Esophagus squamous epithelium (tissue), 4 donors: ENCODE measurements around the gene OR4C46.
"Not testable (repeated sequence)": the region's sequence is repeated elsewhere in the genome, so short reads cannot be mapped to it uniquely, and the experiment has no call there.

Source experiments
- POLR2A ChIP-seq, 4 donors: fragments of 450-650 bp; IDR thresholded peaks; one replicate each; pipeline ENCODE4 v1.6.1; 2017; ENCODE audit warnings: antibody characterized with exemption in 4 of 4, mild to moderate bottlenecking in 4 of 4, moderate library complexity in 3 of 4
- TF ChIP-seq, protein P1 (sequence below), 6 experiments: fragments of 450-650 bp in 4 of 6; fragments of 200-600 bp in 2 of 6; sonication (generic) in 2 of 6; IDR thresholded peaks; one replicate each; pipeline ENCODE4 v1.5.1; 2016 to 2019; ENCODE audit warnings: antibody characterized with exemption in 6 of 6, mild to moderate bottlenecking in 4 of 6, moderate library complexity in 4 of 6

DNA sequence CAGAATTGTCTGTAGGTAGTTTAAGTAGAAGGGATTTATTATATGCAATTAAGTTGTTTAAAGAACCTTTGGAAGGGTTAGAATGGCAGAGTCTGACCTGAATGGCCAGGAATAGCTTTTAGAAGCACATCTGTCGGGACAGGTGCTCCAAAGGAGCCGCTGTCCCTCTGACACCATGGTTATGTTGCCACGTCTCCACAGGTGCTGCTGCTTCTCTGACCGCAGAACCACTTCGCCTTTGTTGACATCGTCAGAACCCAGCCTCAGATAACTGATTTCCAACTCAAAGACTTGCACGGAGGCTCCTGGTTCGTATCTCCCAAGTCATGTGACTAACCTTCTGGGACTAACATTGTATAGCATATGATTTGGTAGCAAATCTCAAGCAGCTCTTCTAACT lies 41.8 kb upstream of the OR4C46 start:
- TF ChIP-seq, protein P1, sequence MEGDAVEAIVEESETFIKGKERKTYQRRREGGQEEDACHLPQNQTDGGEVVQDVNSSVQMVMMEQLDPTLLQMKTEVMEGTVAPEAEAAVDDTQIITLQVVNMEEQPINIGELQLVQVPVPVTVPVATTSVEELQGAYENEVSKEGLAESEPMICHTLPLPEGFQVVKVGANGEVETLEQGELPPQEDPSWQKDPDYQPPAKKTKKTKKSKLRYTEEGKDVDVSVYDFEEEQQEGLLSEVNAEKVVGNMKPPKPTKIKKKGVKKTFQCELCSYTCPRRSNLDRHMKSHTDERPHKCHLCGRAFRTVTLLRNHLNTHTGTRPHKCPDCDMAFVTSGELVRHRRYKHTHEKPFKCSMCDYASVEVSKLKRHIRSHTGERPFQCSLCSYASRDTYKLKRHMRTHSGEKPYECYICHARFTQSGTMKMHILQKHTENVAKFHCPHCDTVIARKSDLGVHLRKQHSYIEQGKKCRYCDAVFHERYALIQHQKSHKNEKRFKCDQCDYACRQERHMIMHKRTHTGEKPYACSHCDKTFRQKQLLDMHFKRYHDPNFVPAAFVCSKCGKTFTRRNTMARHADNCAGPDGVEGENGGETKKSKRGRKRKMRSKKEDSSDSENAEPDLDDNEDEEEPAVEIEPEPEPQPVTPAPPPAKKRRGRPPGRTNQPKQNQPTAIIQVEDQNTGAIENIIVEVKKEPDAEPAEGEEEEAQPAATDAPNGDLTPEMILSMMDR (IDR thresholded peaks at IDR 0.05), result not testable (repeated sequence)
- TF ChIP-seq POLR2A (IDR thresholded peaks at IDR 0.05), result not testable (repeated sequence)
